Left lung (tissue), 10 donors: ENCODE data around the gene PCSK5. TPM values are rescaled to one million over a fixed set of nuclear protein-coding genes. Genes with fewer than 3 reads are reported as not detected.

ENCODE experiments used
- ATAC-seq: fragments of 200-7000 bp; cut with Tn5 transposase; one replicate; pipeline ENCODE4 v1.9.1; 2020; ENCODE audit warnings: moderate library complexity
- DNase-seq, 4 donors: peaks; one replicate each; pipeline ENCODE4 v3.0.0-alpha.2; 2013 to 2020
- H3K27ac ChIP-seq, 2 donors: fragments of 200-600 bp; sonication (generic) in 1 of 2; one replicate each; pipeline versions ENCODE4 v1.5.0 to v1.8.0; 2020 to 2021
- H3K27me3 ChIP-seq, 2 donors: fragments of 200-600 bp; sonication (generic) in 1 of 2; one replicate each; pipeline versions ENCODE4 v1.5.0 to v1.8.0; 2020 to 2021
- H3K36me3 ChIP-seq, 2 donors: fragments of 200-600 bp; sonication (generic) in 1 of 2; one replicate each; pipeline versions ENCODE4 v1.5.0 to v1.8.0; 2020 to 2021
- H3K4me1 ChIP-seq, 2 donors: fragments of 200-600 bp; one replicate each; pipeline ENCODE4 v1.8.0; 2021
- H3K4me3 ChIP-seq, 2 donors: fragments of 200-600 bp; sonication (generic) in 1 of 2; one replicate each; pipeline versions ENCODE4 v1.5.0 to v1.8.0; 2020 to 2021; ENCODE audit warnings: mild to moderate bottlenecking in 1 of 2
- H3K9me3 ChIP-seq, 2 donors: fragments of 200-600 bp; sonication (generic) in 1 of 2; one replicate each; pipeline versions ENCODE4 v1.5.0 to v1.8.0; 2020 to 2021
- CTCF ChIP-seq, 2 donors: fragments of 200-600 bp; sonication (generic) in 1 of 2; IDR thresholded peaks; one replicate each; pipeline versions ENCODE4 v1.5.0 to v1.8.0; 2021; ENCODE audit warnings: antibody characterized with exemption in 2 of 2
- intact Hi-C, 2 donors: fragments of 100-400 bp; cut with DNase I; formaldehyde crosslinking; loops; one replicate each; pipeline versions ENCODE4 v1.11.2 to v1.14.2; 2022
- polyA plus RNA-seq, 6 donors: library from polyadenylated mRNA; unstranded; fragments of 120-200 nt; gene quantifications; one replicate each; pipeline ENCODE4 v1.2.1, GENCODE V29; 2013; ENCODE audit not compliant: insufficient read length in 6 of 6
- total RNA-seq, 2 donors: library from RNA; stranded (reverse); fragmentation: NEBNext Ultra II Directional; extraction: Animal tissue kit (Norgen Biotek cat#: 25700); gene quantifications; one replicate each; pipeline ENCODE4 v1.2.1, GENCODE V29; 2021
- donor health status: DM: no; HTN: yes; CAD: no.
- donor health status: DM: no; HTN: no; CAD: no.

Gene PCSK5
- total and polyA plus RNA-seq, 8 donors = 6.8 to 20.3 (median 11.3) TPM

GRCh38 chr9:75909776-75910175 is 19.3 kb downstream of the PCSK5 start:
- Histone ChIP-seq H3K27ac (no peak overlapping the region), H3K36me3 (no peaks in the 10 kb centered on the region), H3K4me1 (no peaks in the 10 kb centered on the region), H3K4me3 (no peak overlapping the region), H3K27me3 (no peaks in the 10 kb centered on the region), H3K9me3 (no peaks in the 10 kb centered on the region)
- no peak for DNase-seq
- ATAC-seq = no peak
- intact Hi-C loops = no loop called here
- TF ChIP-seq CTCF (IDR thresholded peaks at IDR 0.05) = no peak

- ATAC-seq (no peak), DNase-seq (no peak)
- Histone ChIP-seq H3K27me3 (no peaks in the 10 kb centered on the region), H3K4me1 (no peaks in the 10 kb centered on the region), H3K9me3 (no peaks in the 10 kb centered on the region), H3K4me3 (no peak overlapping the region), H3K36me3 (no peaks in the 10 kb centered on the region), H3K27ac (no peak overlapping the region)
- TF ChIP-seq CTCF (IDR thresholded peaks at IDR 0.05) = no peak
- intact Hi-C loops = no loop called here
Measured at GRCh38 chr9:75910731-75911130, 20.3 kb downstream of the PCSK5 start.

GRCh38 chr9:75911390-75911789 is 20.9 kb downstream of the PCSK5 start:
- ATAC-seq (no peak), DNase-seq (no peak)
- no peak for TF ChIP-seq CTCF (IDR thresholded peaks at IDR 0.05)
- Histone ChIP-seq H3K27me3 (no peaks in the 10 kb centered on the region), H3K27ac (no peak overlapping the region), H3K36me3 (no peaks in the 10 kb centered on the region), H3K4me3 (no peak overlapping the region), H3K4me1 (no peaks in the 10 kb centered on the region), H3K9me3 (no peaks in the 10 kb centered on the region)
- intact Hi-C loops = no loop called here

- DNase-seq = no peak
- Histone ChIP-seq H3K36me3 (no peaks in the 10 kb centered on the region), H3K9me3 (no peaks in the 10 kb centered on the region), H3K27me3 (no peaks in the 10 kb centered on the region), H3K4me3 (no peak overlapping the region), H3K27ac (no peak overlapping the region), H3K4me1 (no peaks in the 10 kb centered on the region)
- intact Hi-C loops = no loop called here
- no peak for ATAC-seq
- TF ChIP-seq CTCF (IDR thresholded peaks at IDR 0.05) = no peak
Measured at GRCh38 chr9:75912951-75913350, 22.5 kb downstream of the PCSK5 start.

- no peak for ATAC-seq
- H3K27me3 ChIP-seq = no peaks in the 10 kb centered on the region
- H3K9me3 ChIP-seq = no peaks in the 10 kb centered on the region
- TF ChIP-seq CTCF (IDR thresholded peaks at IDR 0.05) = no peak
- no peak overlapping the region for H3K4me3 ChIP-seq
- intact Hi-C loops = no loop called here
- H3K36me3 ChIP-seq = no peaks in the 10 kb centered on the region
- DNase-seq = no peak
- H3K4me1 ChIP-seq = no peaks in the 10 kb centered on the region
- H3K27ac ChIP-seq = no peak overlapping the region
Measured at GRCh38 chr9:75914002-75914401, 23.5 kb downstream of the PCSK5 start.
